Measurements from ENCODE around the gene ORC1. TPM values are rescaled to one million over a fixed set of nuclear protein-coding genes. Genes with fewer than 3 reads are reported as not detected.

ORC1 gene
- total RNA-seq, 1 donor from 2014 or later: 0.35 TPM

- no peak for DNase-seq (ENCODE audit: low spot score)
Observed at GRCh38 chr1:52345252-52345651, 59.0 kb downstream of the ORC1 start.

GRCh38 chr1:52343979-52344378, 60.2 kb downstream of the ORC1 start:
- no peak for DNase-seq (ENCODE audit: low spot score)

GRCh38 chr1:52341655-52342260, 62.5 kb downstream of the ORC1 start:
- no peak for DNase-seq (ENCODE audit: low spot score)

GRCh38 chr1:52337439-52337838, 66.8 kb downstream of the ORC1 start:
- no peak for DNase-seq (ENCODE audit: low spot score)

- DNase-seq (ENCODE audit: low spot score): no peak
Observed at GRCh38 chr1:52334906-52335528, 69.2 kb downstream of the ORC1 start.

GRCh38 chr1:52332411-52332810, 71.8 kb downstream of the ORC1 start:
- DNase-seq (ENCODE audit: low spot score): no peak

- DNase-seq (ENCODE audit: low spot score): no peak
Observed at GRCh38 chr1:52328615-52329014, 75.6 kb downstream of the ORC1 start.

GRCh38 chr1:52325786-52326185, 78.4 kb downstream of the ORC1 start:
- DNase-seq (ENCODE audit: low spot score): no peak

- DNase-seq (ENCODE audit: low spot score): no peak
Observed at GRCh38 chr1:52323731-52324130, 80.5 kb downstream of the ORC1 start.

Other genes starting within 250 kb of the ORC1 start
- gene CC2D1B, start 38.2 kb downstream of the ORC1 start, total RNA-seq: 32.9 TPM
- 25.9 TPM for gene PRPF38A, start 179 bp upstream of the ORC1 start, total RNA-seq
- gene TUT4, start 148.7 kb upstream of the ORC1 start, total RNA-seq: 39.9 TPM
- 8.5 TPM for gene GPX7, start 197.9 kb upstream of the ORC1 start, total RNA-seq
- gene SHISAL2A, start 228.7 kb upstream of the ORC1 start, total RNA-seq: not detected

All from mesenteric fat pad (tissue), 1 donor.